HPDE6-E6E7 (cell line): ENCODE measurements around the gene GSTT4.
"Not testable (repeated sequence)": the region's sequence is repeated elsewhere in the genome, so short reads cannot be mapped to it uniquely, and the experiment has no call there.

Source experiments
- DNase-seq: peaks from one replicate; pipeline ENCODE4 v3.0.0; 2011; ENCODE audit warnings: missing footprints; ENCODE audit errors: extremely low spot score

GSTT4 gene

GRCh38 chr22:24025475-24025874 lies 20.2 kb upstream of the GSTT4 start:
- no peak for DNase-seq

GRCh38 chr22:24024354-24024753 lies 19.1 kb upstream of the GSTT4 start:
- DNase-seq: no peak

- no peak for DNase-seq
Measured at GRCh38 chr22:24023204-24023789, 18.0 kb upstream of the GSTT4 start.

GRCh38 chr22:24021304-24021703 lies 16.1 kb upstream of the GSTT4 start:
- no peak for DNase-seq

GRCh38 chr22:24016156-24016555 lies 10.9 kb upstream of the GSTT4 start:
- DNase-seq: no peak

- no peak for DNase-seq
Measured at GRCh38 chr22:24011735-24012068, 6.4 kb upstream of the GSTT4 start.

- no peak for DNase-seq
Measured at GRCh38 chr22:24010018-24010391, 4.8 kb upstream of the GSTT4 start.

GRCh38 chr22:24009227-24010017 lies 4.2 kb upstream of the GSTT4 start:
- DNase-seq: no peak

- no peak for DNase-seq
Measured at GRCh38 chr22:24008381-24009226, 3.4 kb upstream of the GSTT4 start.

GRCh38 chr22:24008022-24008283 lies 2.7 kb upstream of the GSTT4 start:
- DNase-seq: no peak

GRCh38 chr22:24007253-24008021 lies 2.2 kb upstream of the GSTT4 start:
- no peak for DNase-seq

- no peak for DNase-seq
Measured at GRCh38 chr22:24006914-24007214, 1.6 kb upstream of the GSTT4 start.

- no peak for DNase-seq
Measured at GRCh38 chr22:24006207-24006913, 1.1 kb upstream of the GSTT4 start.

- DNase-seq: no peak
Measured at GRCh38 chr22:24003887-24004286, 1.4 kb downstream of the GSTT4 start.

GRCh38 chr22:24002851-24003250 lies 2.4 kb downstream of the GSTT4 start:
- no peak for DNase-seq

- DNase-seq: no peak
Measured at GRCh38 chr22:24002272-24002671, 3.0 kb downstream of the GSTT4 start.

GRCh38 chr22:24001314-24001713 lies 3.9 kb downstream of the GSTT4 start:
- DNase-seq: no peak

- not testable (repeated sequence) for DNase-seq
Measured at GRCh38 chr22:23999779-24000178, 5.5 kb downstream of the GSTT4 start.

- DNase-seq: no peak
Measured at GRCh38 chr22:23997092-23997491, 8.2 kb downstream of the GSTT4 start.

GRCh38 chr22:23993581-23994177 lies 11.6 kb downstream of the GSTT4 start:
- not testable (repeated sequence) for DNase-seq

- DNase-seq: not testable (repeated sequence)
Measured at GRCh38 chr22:23993080-23993479, 12.2 kb downstream of the GSTT4 start.
